Ascending aorta (tissue), 2 donors: ENCODE results near the gene POMT2. TPM values are rescaled to one million over a fixed set of nuclear protein-coding genes. Genes with fewer than 3 reads are reported as not detected.

Source experiments
- DNase-seq, 2 donors: peaks; one replicate each; pipeline ENCODE4 v3.0.0-alpha.2; 2019; ENCODE audit warnings: low spot score in 2 of 2
- H3K27ac ChIP-seq, 2 donors: fragments of 200-600 bp; sonication (generic); one replicate each; pipeline ENCODE4 v1.5.1; 2016 to 2017; ENCODE audit warnings: mild to moderate bottlenecking in 1 of 2
- H3K27me3 ChIP-seq: fragments of 200-600 bp; sonication (generic); one replicate; pipeline ENCODE4 v1.5.1; 2017
- H3K36me3 ChIP-seq, 2 donors: fragments of 200-600 bp; sonication (generic); one replicate each; pipeline ENCODE4 v1.5.1; 2016
- H3K4me1 ChIP-seq, 2 donors: fragments of 200-600 bp; sonication (generic); one replicate each; pipeline ENCODE4 v1.5.1; 2016 to 2017; ENCODE audit warnings: mild to moderate bottlenecking in 1 of 2
- H3K4me3 ChIP-seq, 2 donors: fragments of 200-600 bp; sonication (generic); one replicate each; pipeline ENCODE4 v1.5.1; 2016 to 2017; ENCODE audit warnings: mild to moderate bottlenecking in 1 of 2
- H3K9me3 ChIP-seq, 2 donors: fragments of 200-600 bp; sonication (generic); one replicate each; pipeline ENCODE4 v1.5.1; 2016
- CTCF ChIP-seq, 3 experiments: fragments of 200-600 bp in 2 of 3; fragments of 450-650 bp in 1 of 3; sonication (generic) in 2 of 3; IDR thresholded peaks; one replicate each; pipeline ENCODE4 v1.5.1; 2016 to 2019; ENCODE audit warnings: antibody characterized with exemption in 3 of 3, mild to moderate bottlenecking in 1 of 3, moderate library complexity in 1 of 3
- intact Hi-C: fragments of 100-400 bp; cut with DNase I; formaldehyde crosslinking; loops from one replicate; pipeline ENCODE4 v1.15.1; 2023
- total RNA-seq: library from RNA; depleted of rRNA; stranded (reverse); fragments of >200 nt; gene quantifications from one replicate; pipeline ENCODE4 v1.1.0, GENCODE V29; 2016

Gene POMT2
- total RNA-seq, 1 donor from 2014 or later = 28.4 TPM

DNA sequence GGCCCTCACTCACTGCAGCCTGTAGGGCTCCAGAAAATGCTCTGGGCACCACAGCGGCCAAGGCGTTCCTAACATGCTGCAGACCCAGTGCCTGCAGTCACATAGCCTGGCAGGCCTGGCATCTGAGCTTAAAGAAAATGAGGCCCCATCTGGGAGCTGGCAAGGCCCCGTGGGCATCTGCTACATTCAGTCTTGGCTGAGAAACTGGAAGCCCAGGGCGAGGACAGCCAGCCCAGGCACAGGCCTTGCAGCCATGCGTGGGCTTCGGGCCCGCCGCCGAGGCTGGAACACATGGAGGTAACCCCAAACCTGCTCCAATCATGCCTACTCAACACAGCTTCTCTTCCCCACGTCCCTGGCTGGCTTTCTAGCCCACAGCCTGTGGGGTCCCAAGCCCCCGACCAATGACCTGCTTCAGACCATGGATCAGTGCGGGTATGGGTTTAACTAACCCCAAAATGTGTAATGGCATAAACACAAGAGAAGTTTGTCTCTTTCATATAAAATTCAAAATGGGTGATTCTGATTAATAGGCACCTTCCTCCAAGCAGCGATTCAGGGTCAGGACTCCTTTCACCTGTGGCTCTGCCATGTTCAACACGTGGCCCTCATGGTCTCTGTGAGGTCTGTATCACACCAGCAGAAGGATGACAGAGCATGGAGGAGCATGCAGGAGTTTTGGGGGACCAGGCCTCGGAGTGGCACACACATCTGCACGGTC is 56.1 kb downstream of the POMT2 start:
- intact Hi-C loops = no loop called here
- no peaks in the 10 kb centered on the region for H3K27me3 ChIP-seq

GRCh38 chr14:77260631-77261030 is 60.1 kb downstream of the POMT2 start:
- no peak overlapping the region for H3K4me3 ChIP-seq
- H3K4me1 ChIP-seq = no peaks in the 10 kb centered on the region
- no peak overlapping the region for H3K27ac ChIP-seq
- H3K9me3 ChIP-seq = no peaks in the 10 kb centered on the region
- DNase-seq = no peak
- TF ChIP-seq CTCF (IDR thresholded peaks at IDR 0.05) = no peak
- no peaks in the 10 kb centered on the region for H3K36me3 ChIP-seq
- no peaks in the 10 kb centered on the region for H3K27me3 ChIP-seq
- intact Hi-C loops = no loop called here

More for the DNA sequence above, 56.1 kb downstream of the POMT2 start:
- Histone ChIP-seq H3K36me3 (no peaks in the 10 kb centered on the region), H3K4me1 (no peaks in the 10 kb centered on the region), H3K27ac (no peak overlapping the region), H3K4me3 (no peak overlapping the region), H3K9me3 (peaks cover 0 to 4% of the 10 kb centered on the region in 2 donors)
- DNase-seq = no peak
- TF ChIP-seq CTCF (IDR thresholded peaks at IDR 0.05) = no peak

GRCh38 chr14:77260199-77260598 is 60.5 kb downstream of the POMT2 start:
- Histone ChIP-seq H3K9me3 (no peaks in the 10 kb centered on the region), H3K4me3 (no peak overlapping the region), H3K27me3 (no peaks in the 10 kb centered on the region), H3K36me3 (no peaks in the 10 kb centered on the region), H3K27ac (no peak overlapping the region), H3K4me1 (no peaks in the 10 kb centered on the region)
- TF ChIP-seq CTCF (IDR thresholded peaks at IDR 0.05) = no peak
- DNase-seq = no peak
- intact Hi-C loops = no loop called here

DNA sequence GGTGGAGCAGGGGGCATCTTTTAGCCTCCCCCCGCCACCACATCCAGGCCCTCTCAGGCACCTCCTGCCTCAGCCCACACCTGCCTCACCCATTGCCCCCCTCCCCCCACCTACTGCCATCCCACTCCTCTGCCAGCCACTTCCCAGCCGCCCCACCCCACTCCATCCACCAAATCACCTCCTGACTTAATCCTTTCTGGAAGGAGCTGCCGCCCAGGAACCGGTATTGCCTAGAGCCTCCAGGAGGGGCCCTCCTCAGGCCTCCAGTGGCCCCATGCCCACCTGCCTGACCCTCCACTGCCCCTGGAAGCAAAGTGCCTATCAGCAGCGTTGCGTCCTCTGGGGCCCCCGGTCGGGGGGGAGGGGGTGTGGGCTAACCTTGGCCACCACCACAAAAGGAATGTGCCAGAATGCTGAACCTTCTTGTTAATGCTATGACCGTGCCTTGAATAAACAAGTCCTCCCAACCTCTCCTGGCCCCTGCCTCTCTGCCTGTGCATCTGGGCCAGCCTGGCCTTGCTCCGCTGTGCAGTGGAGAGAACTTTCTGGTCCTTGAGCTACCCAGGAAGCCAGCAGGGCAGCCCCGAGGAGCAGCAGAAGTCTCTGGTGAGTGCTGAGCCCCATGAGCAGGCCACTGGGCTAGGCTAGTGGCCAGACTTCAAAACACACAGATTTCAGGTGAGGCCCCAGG is 61.5 kb downstream of the POMT2 start:
- Histone ChIP-seq H3K27ac (no peak overlapping the region), H3K9me3 (no peaks in the 10 kb centered on the region), H3K4me1 (no peaks in the 10 kb centered on the region), H3K36me3 (no peaks in the 10 kb centered on the region), H3K4me3 (no peak overlapping the region), H3K27me3 (no peaks in the 10 kb centered on the region)
- no peak for DNase-seq
- TF ChIP-seq CTCF (IDR thresholded peaks at IDR 0.05) = no peak
- intact Hi-C loops = no loop called here

GRCh38 chr14:77258566-77258965 is 62.1 kb downstream of the POMT2 start:
- DNase-seq = no peak
- H3K36me3 ChIP-seq = no peaks in the 10 kb centered on the region

More at GRCh38 chr14:77258566-77258965, 62.1 kb downstream of the POMT2 start:
- Histone ChIP-seq H3K27me3 (no peaks in the 10 kb centered on the region), H3K27ac (no peak overlapping the region), H3K9me3 (no peaks in the 10 kb centered on the region), H3K4me3 (no peak overlapping the region), H3K4me1 (no peaks in the 10 kb centered on the region)
- intact Hi-C loops = no loop called here
- no peak for TF ChIP-seq CTCF (IDR thresholded peaks at IDR 0.05)
